ENCODE results near the gene VCL.

DNA sequence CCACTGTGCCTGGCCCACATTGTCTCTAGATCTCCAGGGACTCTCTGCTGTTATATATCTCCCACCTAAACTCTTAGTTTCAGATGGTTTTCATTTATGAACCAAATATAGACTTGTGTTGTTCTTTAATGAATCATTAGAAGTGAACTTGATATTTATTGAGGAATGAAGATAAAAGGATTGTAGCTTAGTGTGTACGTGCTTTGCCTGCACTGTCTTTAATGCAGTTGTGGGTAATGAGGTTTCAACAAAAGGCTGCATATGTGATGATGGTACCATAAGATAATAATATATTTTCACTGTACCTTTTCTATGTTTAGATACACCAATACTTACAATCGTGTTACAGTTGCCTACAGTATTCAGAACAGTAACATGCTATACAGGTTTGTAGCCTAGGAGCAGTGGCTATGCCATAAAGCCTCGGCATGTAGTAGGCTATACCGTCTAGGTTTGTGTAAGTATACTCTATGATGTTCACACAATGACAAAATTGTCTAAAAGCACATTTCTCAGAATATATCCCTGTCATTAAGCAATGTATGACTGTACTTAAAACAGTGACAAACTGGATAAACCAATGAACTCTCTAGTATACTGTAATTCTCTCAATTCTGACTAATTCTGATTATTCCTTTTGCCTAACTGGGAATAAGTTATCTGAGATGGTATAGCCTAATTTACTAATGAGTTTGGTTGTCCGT lies 25.2 kb downstream of the VCL start:
- TF ChIP-seq, protein P1, sequence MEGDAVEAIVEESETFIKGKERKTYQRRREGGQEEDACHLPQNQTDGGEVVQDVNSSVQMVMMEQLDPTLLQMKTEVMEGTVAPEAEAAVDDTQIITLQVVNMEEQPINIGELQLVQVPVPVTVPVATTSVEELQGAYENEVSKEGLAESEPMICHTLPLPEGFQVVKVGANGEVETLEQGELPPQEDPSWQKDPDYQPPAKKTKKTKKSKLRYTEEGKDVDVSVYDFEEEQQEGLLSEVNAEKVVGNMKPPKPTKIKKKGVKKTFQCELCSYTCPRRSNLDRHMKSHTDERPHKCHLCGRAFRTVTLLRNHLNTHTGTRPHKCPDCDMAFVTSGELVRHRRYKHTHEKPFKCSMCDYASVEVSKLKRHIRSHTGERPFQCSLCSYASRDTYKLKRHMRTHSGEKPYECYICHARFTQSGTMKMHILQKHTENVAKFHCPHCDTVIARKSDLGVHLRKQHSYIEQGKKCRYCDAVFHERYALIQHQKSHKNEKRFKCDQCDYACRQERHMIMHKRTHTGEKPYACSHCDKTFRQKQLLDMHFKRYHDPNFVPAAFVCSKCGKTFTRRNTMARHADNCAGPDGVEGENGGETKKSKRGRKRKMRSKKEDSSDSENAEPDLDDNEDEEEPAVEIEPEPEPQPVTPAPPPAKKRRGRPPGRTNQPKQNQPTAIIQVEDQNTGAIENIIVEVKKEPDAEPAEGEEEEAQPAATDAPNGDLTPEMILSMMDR (IDR thresholded peaks at IDR 0.05) = no peak
- no peak for TF ChIP-seq POLR2A (IDR thresholded peaks at IDR 0.05)
- no peak for TF ChIP-seq POLR2AphosphoS5 (IDR thresholded peaks at IDR 0.05; ENCODE audit: insufficient read depth in 1 of 2, low read depth in 1 of 2)

Measured in vagina (tissue), 2 donors.